A673 (cell line): ENCODE results near the gene UNC13C. TPM values are rescaled to one million over a fixed set of nuclear protein-coding genes. Genes with fewer than 3 reads are reported as not detected.

ENCODE experiments used
- BruUV-seq: library from RNA; stranded (reverse); fragments of 400-500 nt; replicated peaks from 2 replicates; lab custom pipeline; 2021; lab: Mats Ljungman, UMichigan
- CTCF ChIA-PET: fragments of 300-600 bp; sonication (Branson Sonifier 250); formaldehyde crosslinking; loops from one replicate; lab custom pipeline; 2022; ENCODE audit warnings: antibody characterized with exemption; lab: Charles Lee
- POLR2A ChIA-PET: fragments of 300-600 bp; sonication (Branson Sonifier 250); formaldehyde crosslinking; loops from one replicate; lab custom pipeline; 2022; ENCODE audit warnings: antibody characterized with exemption; ENCODE audit not compliant: low non-redundant PET; lab: Charles Lee
- DNase-seq: peaks from one replicate; pipeline ENCODE4 v3.0.0-alpha.2; 2015; ENCODE audit warnings: low spot score
- H3K27ac ChIP-seq: fragments of 200-600 bp; sonication (generic); 2 replicates; pipeline ENCODE4 v1.5.1; 2016; ENCODE audit warnings: mixed run types, low read depth, mild to moderate bottlenecking, mixed read lengths, antibody characterized with exemption, low read length; ENCODE audit not compliant: poor library complexity, severe bottlenecking
- H3K27me3 ChIP-seq: fragments of 200-600 bp; sonication (generic); replicated peaks from 2 replicates; pipeline ENCODE4 v1.6.1; 2017; ENCODE audit warnings: mixed run types, low read depth, mild to moderate bottlenecking, mixed read lengths, antibody characterized with exemption, low read length; ENCODE audit not compliant: insufficient read depth, poor library complexity
- H3K36me3 ChIP-seq: fragments of 200-600 bp; sonication (generic); 2 replicates; pipeline ENCODE4 v1.6.1; 2016; ENCODE audit warnings: mixed run types, mild to moderate bottlenecking, mixed read lengths, antibody characterized with exemption, low read length; ENCODE audit not compliant: insufficient read depth, poor library complexity, severe bottlenecking
- H3K4me1 ChIP-seq: fragments of 200-600 bp; sonication (generic); 2 replicates; pipeline ENCODE4 v1.6.1; 2017; ENCODE audit warnings: mixed run types, mild to moderate bottlenecking, mixed read lengths, antibody characterized with exemption, low read length; ENCODE audit not compliant: insufficient read depth, poor library complexity, severe bottlenecking
- H3K4me3 ChIP-seq: fragments of 200-600 bp; sonication (generic); 2 replicates; pipeline ENCODE4 v1.5.1; 2016; ENCODE audit warnings: low read depth, mixed run types, mild to moderate bottlenecking, mixed read lengths, low read length; ENCODE audit not compliant: poor library complexity, severe bottlenecking
- H3K9me3 ChIP-seq: fragments of 200-600 bp; sonication (generic); 2 replicates; pipeline ENCODE4 v1.6.1; 2016; ENCODE audit warnings: mixed run types, low read depth, mild to moderate bottlenecking, mixed read lengths, antibody characterized with exemption, low read length; ENCODE audit not compliant: poor library complexity, severe bottlenecking
- CTCF ChIP-seq: fragments of 300-800, 200-600 bp; sonication (generic); conservative IDR thresholded peaks from 2 replicates; pipeline ENCODE4 v1.5.1; 2017; ENCODE audit warnings: low read depth, mild to moderate bottlenecking, antibody characterized with exemption, low read length, moderate library complexity, mixed read lengths
- EZH2 ChIP-seq: fragments of 200-600 bp; sonication (generic); IDR thresholded peaks from 2 replicates; pipeline ENCODE4 v1.6.1; 2017; ENCODE audit warnings: borderline replicate concordance, low read depth, mild to moderate bottlenecking, mixed read lengths, antibody characterized with exemption, low read length; ENCODE audit not compliant: poor library complexity, severe bottlenecking
- intact Hi-C: fragments of 100-400 bp; cut with micrococcal nuclease; formaldehyde crosslinking; loops from one replicate; pipeline ENCODE4 v1.10.0; 2022; ENCODE audit not compliant: unreplicated experiment
- total RNA-seq: library from RNA; stranded (reverse); gene quantifications from 2 replicates; pipeline ENCODE4 v1.2.3, GENCODE V29; 2021

UNC13C gene
- total RNA-seq, 1 experiment from 2014 or later, result not detected

- no peaks in the 10 kb centered on the region for H3K4me1 ChIP-seq
- H3K4me3 ChIP-seq, result no peak overlapping the region
- H3K27ac ChIP-seq, result no peak overlapping the region
- H3K36me3 ChIP-seq, result no peaks in the 10 kb centered on the region
- BruUV-seq, result no TSS peak
- ChIA-PET POLR2A (no interaction called here), CTCF (no interaction called here)
- H3K9me3 ChIP-seq, result no peaks in the 10 kb centered on the region
- intact Hi-C loops, result no loop called here
- no peak for DNase-seq
- no peaks in the 10 kb centered on the region for H3K27me3 ChIP-seq
- TF ChIP-seq EZH2, result no peak
- TF ChIP-seq CTCF, result no peak
Measured at GRCh38 chr15:54091651-54092050, 113.4 kb downstream of the UNC13C start.

- intact Hi-C loops, result no loop called here
- no peaks in the 10 kb centered on the region for H3K27me3 ChIP-seq
- TF ChIP-seq CTCF (no peak), EZH2 (no peak)
- POLR2A ChIA-PET, result no interaction called here
- no peaks in the 10 kb centered on the region for H3K9me3 ChIP-seq
- BruUV-seq, result no TSS peak
- CTCF ChIA-PET, result no interaction called here
- H3K4me1 ChIP-seq, result no peaks in the 10 kb centered on the region
- DNase-seq, result no peak
- no peak overlapping the region for H3K27ac ChIP-seq
- no peaks in the 10 kb centered on the region for H3K36me3 ChIP-seq
- H3K4me3 ChIP-seq, result no peak overlapping the region
Measured at GRCh38 chr15:54094661-54095060, 116.4 kb downstream of the UNC13C start.

- Histone ChIP-seq H3K4me3 (no peak overlapping the region), H3K27me3 (no peaks in the 10 kb centered on the region), H3K9me3 (no peaks in the 10 kb centered on the region), H3K4me1 (no peaks in the 10 kb centered on the region), H3K36me3 (no peaks in the 10 kb centered on the region), H3K27ac (no peak overlapping the region)
- no TSS peak for BruUV-seq
- no peak for DNase-seq
- no peak for TF ChIP-seq CTCF
- TF ChIP-seq EZH2, result no peak
- intact Hi-C loops, result no loop called here
- POLR2A ChIA-PET, result no interaction called here
- CTCF ChIA-PET, result no interaction called here
Measured at GRCh38 chr15:54097019-54097418, 118.8 kb downstream of the UNC13C start.
